Fibroblast of lung (primary cell): ENCODE results near the gene TNRC6A. TPM values are rescaled to one million over a fixed set of nuclear protein-coding genes. Genes with fewer than 3 reads are reported as not detected.

Experiments used
- DNase-seq, 2 donors: peaks; one replicate each; pipeline versions ENCODE4 v3.0.0 to v3.0.0-alpha.2; 2010; ENCODE audit warnings: low read depth in 2 of 2
- H2AFZ ChIP-seq: 2 replicates; pipeline ENCODE4 v1.5.1; 2012; ENCODE audit warnings: low read length, control low read depth, inconsistent platforms
- H3K27ac ChIP-seq: 2 replicates; pipeline ENCODE4 v1.5.1; 2011; ENCODE audit warnings: low read length, control low read depth; ENCODE audit not compliant: insufficient read depth
- H3K27me3 ChIP-seq: 2 replicates; pipeline ENCODE4 v1.5.1; 2011; ENCODE audit warnings: mild to moderate bottlenecking, low read length; ENCODE audit not compliant: control insufficient read depth, insufficient read depth
- H3K36me3 ChIP-seq: 2 replicates; pipeline ENCODE4 v1.5.1; 2011; ENCODE audit warnings: low read length; ENCODE audit not compliant: control insufficient read depth, insufficient read depth
- H3K4me1 ChIP-seq: 2 replicates; pipeline ENCODE4 v1.5.1; 2011; ENCODE audit warnings: low read length; ENCODE audit not compliant: control insufficient read depth, insufficient read depth; ENCODE audit errors: extremely low read depth
- H3K4me2 ChIP-seq: 2 replicates; pipeline ENCODE4 v1.5.1; 2011; ENCODE audit warnings: low read length, control low read depth; ENCODE audit not compliant: insufficient read depth; ENCODE audit errors: extremely low read depth
- H3K4me3 ChIP-seq, 4 experiments: fragments of 200-600 bp in 1 of 4; sonication (generic) in 1 of 4; replicated peaks in 1 of 4; 2 replicates each; pipeline ENCODE4 v1.5.1; 2011 to 2016; ENCODE audit warnings: low read length in 4 of 4, low read depth in 3 of 4, mild to moderate bottlenecking in 3 of 4, control low read depth in 2 of 4, inconsistent platforms in 1 of 4, mixed read lengths in 1 of 4; ENCODE audit not compliant: insufficient read depth in 1 of 4; ENCODE audit errors: control extremely low read depth in 1 of 4
- H3K79me2 ChIP-seq: 2 replicates; pipeline ENCODE4 v1.5.1; 2012; ENCODE audit warnings: mild to moderate bottlenecking, low read length, inconsistent platforms; ENCODE audit not compliant: control insufficient read depth, insufficient read depth
- H3K9ac ChIP-seq: 2 replicates; pipeline ENCODE4 v1.5.1; 2011; ENCODE audit warnings: mild to moderate bottlenecking, low read length, control low read depth; ENCODE audit not compliant: insufficient read depth
- H3K9me3 ChIP-seq: 2 replicates; pipeline ENCODE4 v1.5.1; 2012; ENCODE audit warnings: low read depth, low read length; ENCODE audit not compliant: control insufficient read depth, insufficient read depth
- H4K20me1 ChIP-seq: 2 replicates; pipeline ENCODE4 v1.5.1; 2011; ENCODE audit warnings: low read length; ENCODE audit not compliant: control insufficient read depth, insufficient read depth; ENCODE audit errors: extremely low read depth
- CTCF ChIP-seq, 2 donors: IDR thresholded peaks in 1 of 2; conservative IDR thresholded peaks in 1 of 2; 1 replicate in 1 of 2; 2 replicates in 1 of 2; pipeline ENCODE4 v1.5.1; 2011 to 2012; ENCODE audit warnings: low read length in 2 of 2, control low read depth in 1 of 2, inconsistent platforms in 1 of 2, low read depth in 1 of 2, mild to moderate bottlenecking in 1 of 2
- EZH2 ChIP-seq: IDR thresholded peaks from 2 replicates; pipeline ENCODE4 v1.5.1; 2012; ENCODE audit warnings: low read length, control low read depth, mild to moderate bottlenecking; ENCODE audit errors: missing control alignments
- polyA plus RNA-seq, 2 donors: library from polyadenylated mRNA; depleted of rRNA in 1 of 2; stranded (reverse) in 1 of 2; unstranded in 1 of 2; fragments of >200 nt; gene quantifications; 2 replicates each; pipeline ENCODE4 v1.2.1, GENCODE V29; 2011 to 2012; ENCODE audit warnings: missing spikeins in 1 of 2
- total RNA-seq: library from RNA; depleted of rRNA; stranded (reverse); fragments of >200 nt; gene quantifications from 2 replicates; pipeline ENCODE4 v1.2.1, GENCODE V29; 2014

TNRC6A gene
- total and polyA plus RNA-seq, 2 donors (not counting 1 experiment from before 2014, with no cell fraction given) = 49.4 to 51.5 TPM

GRCh38 chr16:24753437-24753836 is 24.0 kb downstream of the TNRC6A start:
- H3K4me3 ChIP-seq = no peak overlapping the region
- H3K27me3 ChIP-seq = no peaks in the 10 kb centered on the region
- no peak overlapping the region for H3K27ac ChIP-seq
- no peaks in the 10 kb centered on the region for H3K9me3 ChIP-seq
- TF ChIP-seq EZH2 = no peak
- no peak for TF ChIP-seq CTCF (conservative IDR thresholded peaks at IDR 0.05 in 1 of 2, IDR thresholded peaks at IDR 0.05 in 1 of 2; ENCODE audit: low read depth in 1 of 2, low read length in 2 of 2)
- peaks cover 6% of the 10 kb centered on the region for H3K4me1 ChIP-seq
- peaks cover 4% of the 10 kb centered on the region for H3K36me3 ChIP-seq
- peaks cover 84% of the 10 kb centered on the region for H3K79me2 ChIP-seq
- no peak overlapping the region for H2AFZ ChIP-seq
- H3K4me2 ChIP-seq = no peak overlapping the region
- no peak for DNase-seq
- H4K20me1 ChIP-seq = no peaks in the 10 kb centered on the region
- no peak overlapping the region for H3K9ac ChIP-seq

- no peak overlapping the region for H3K4me2 ChIP-seq
- H3K27ac ChIP-seq = no peak overlapping the region
- H3K79me2 ChIP-seq = peaks cover 82% of the 10 kb centered on the region
- DNase-seq = no peak
- no peaks in the 10 kb centered on the region for H4K20me1 ChIP-seq
- H3K36me3 ChIP-seq = peaks cover 4% of the 10 kb centered on the region
- H3K9me3 ChIP-seq = no peaks in the 10 kb centered on the region
- H3K27me3 ChIP-seq = no peaks in the 10 kb centered on the region
- H3K4me1 ChIP-seq = no peaks in the 10 kb centered on the region
- TF ChIP-seq EZH2 (no peak), CTCF (conservative IDR thresholded peaks at IDR 0.05 in 1 of 2, IDR thresholded peaks at IDR 0.05 in 1 of 2; ENCODE audit: low read depth in 1 of 2, low read length in 2 of 2) (no peak)
- H3K9ac ChIP-seq = no peak overlapping the region
- no peak overlapping the region for H2AFZ ChIP-seq
- H3K4me3 ChIP-seq = no peak overlapping the region
These were observed 25.1 kb downstream of the TNRC6A start for GRCh38 chr16:24754543-24754942.

GRCh38 chr16:24755201-24755874 is 25.9 kb downstream of the TNRC6A start:
- TF ChIP-seq CTCF (conservative IDR thresholded peaks at IDR 0.05 in 1 of 2, IDR thresholded peaks at IDR 0.05 in 1 of 2; ENCODE audit: low read depth in 1 of 2, low read length in 2 of 2) = no peak
- TF ChIP-seq EZH2 = no peak
- Histone ChIP-seq H3K36me3 (peaks cover 4% of the 10 kb centered on the region), H3K4me3 (no peak overlapping the region), H3K4me1 (no peaks in the 10 kb centered on the region), H3K9me3 (no peaks in the 10 kb centered on the region), H3K9ac (no peak overlapping the region), H4K20me1 (no peaks in the 10 kb centered on the region), H2AFZ (no peak overlapping the region), H3K27me3 (no peaks in the 10 kb centered on the region), H3K4me2 (no peak overlapping the region), H3K27ac (no peak overlapping the region), H3K79me2 (peaks cover 79% of the 10 kb centered on the region)
- DNase-seq = no peak
